ENCODE data around the gene RPRD1B. TPM values are rescaled to one million over a fixed set of nuclear protein-coding genes. Genes with fewer than 3 reads are reported as not detected.

RPRD1B gene
- total and polyA plus RNA-seq, 2 of the 8 experiments (the other 6 are each of a cell fraction or from before 2014, with no cell fraction given): 10.3 to 20.9 TPM

- no peak overlapping the region for H2BK12ac ChIP-seq (ENCODE audit: low read depth, low read length)
- H3K9me3 ChIP-seq (ENCODE audit: insufficient read depth in 2 of 2, low read depth in 1 of 2, low read length in 1 of 2): no peaks in the 10 kb centered on the region
- H2AK5ac ChIP-seq (ENCODE audit: low read depth, low read length): no peak overlapping the region
- no peak overlapping the region for H4K91ac ChIP-seq (replicated peaks; ENCODE audit: insufficient read length, low read length)
- no peak overlapping the region for H3K14ac ChIP-seq (ENCODE audit: insufficient read length)
- H3K27me3 ChIP-seq (replicated peaks in 1 of 4; ENCODE audit: control insufficient read depth in 3 of 4, extremely low read depth in 1 of 4, insufficient read depth in 3 of 4, low read length in 3 of 4): no peaks in the 10 kb centered on the region
- no peak overlapping the region for H3K9ac ChIP-seq (replicated peaks in 1 of 4; ENCODE audit: extremely low read depth in 1 of 4, low read depth in 3 of 4, low read length in 3 of 4)
- no peak overlapping the region for H2BK15ac ChIP-seq (ENCODE audit: low read length)
- H3K27ac ChIP-seq (ENCODE audit: low read depth, low read length): no peak overlapping the region
- no peak overlapping the region for H3K56ac ChIP-seq (replicated peaks; ENCODE audit: insufficient read length, low read depth, low read length)
- H3K18ac ChIP-seq (ENCODE audit: extremely low read depth, low read length): no peak overlapping the region
- no peak overlapping the region for H3K23ac ChIP-seq (ENCODE audit: insufficient read length)
- no peaks in the 10 kb centered on the region for H3K23me2 ChIP-seq (ENCODE audit: low read depth, low read length)
- ChIA-PET POLR2A (ENCODE audit: partially characterized antibody) (interaction anchor here (0.7 kb wide), 1 partner anchor 662 kb away, joined by 3 read pairs; no protein-coding TSS in a partner anchor), CTCF (ENCODE audit: partially characterized antibody) (interaction anchor here (0.9 to 5.3 kb wide), 14 partner anchors 11 to 432 kb away, joined by 3 to 32 read pairs (median 8); partner anchors contain the start of gene VSTM2L)
- peaks cover 12 to 62% (median 43%) of the 10 kb centered on the region in 4 experiments for H3K36me3 ChIP-seq (ENCODE audit: control insufficient read depth in 2 of 4, insufficient read depth in 4 of 4, low read length in 3 of 4)
- H3K4ac ChIP-seq (replicated peaks; ENCODE audit: insufficient read length, low read depth, low read length): no peak overlapping the region
- no peaks in the 10 kb centered on the region for H3K79me2 ChIP-seq (ENCODE audit: control insufficient read depth in 1 of 2, insufficient read depth in 2 of 2, low read length in 2 of 2)
- H2BK20ac ChIP-seq (ENCODE audit: low read length): no peak overlapping the region
- no peaks in the 10 kb centered on the region; a peak in 2 of 7 replicates for H3K4me1 ChIP-seq (replicated peaks in 1 of 4; ENCODE audit: control insufficient read depth in 3 of 4, insufficient read depth in 4 of 4, low read length in 3 of 4)
- H2AFZ ChIP-seq (ENCODE audit: low read length): no peak overlapping the region
- no peak for DNase-seq (ENCODE audit: low read depth in 1 of 2, low spot score in 2 of 2)
- no peak overlapping the region for H2BK120ac ChIP-seq (replicated peaks; ENCODE audit: low read depth, low read length)
- H3K4me3 ChIP-seq (ENCODE audit: extremely low read depth in 1 of 4, insufficient read depth in 2 of 4, low read depth in 3 of 4, low read length in 4 of 4): no peak overlapping the region
- no peaks in the 10 kb centered on the region; the same call in 1 of the 2 replicates for H3K79me1 ChIP-seq (ENCODE audit: low read depth, low read length)
- H2BK5ac ChIP-seq (ENCODE audit: low read depth, low read length): no peak overlapping the region
- 95% methylated on average over 4 of the region's 4 CpGs; no CpG with 5 or more reads in 1 of the 2 experiments for WGBS, 2 experiments (ENCODE audit: extremely low coverage in 1 of 2, insufficient coverage in 1 of 2, insufficient read length in 1 of 2, insufficient replicate concordance in 2 of 2, low coverage in 1 of 2, low lambda C conversion rate in 2 of 2, missing lambda C conversion rate in 1 of 2)
- H4K8ac ChIP-seq (ENCODE audit: extremely low read depth, insufficient read depth, low read length): no peak overlapping the region
- TF ChIP-seq CEBPB (IDR thresholded peaks at IDR 0.05; ENCODE audit: low read depth, low read length) (0 out of 2 replicates have a peak, but pooled peaks have one; percentile 8), KDM4A (IDR thresholded peaks at IDR 0.05; ENCODE audit: low read depth, low read length, severe bottlenecking) (no peak), RAD21 (IDR thresholded peaks at IDR 0.05 in 1 of 2, conservative IDR thresholded peaks at IDR 0.05 in 1 of 2; ENCODE audit: low read depth in 2 of 2, low read length in 2 of 2) (no peak), EGR1 (IDR thresholded peaks at IDR 0.05; ENCODE audit: borderline replicate concordance, low read depth, low read length) (no peak), CBX8 (IDR thresholded peaks at IDR 0.05; ENCODE audit: borderline replicate concordance, low read depth, low read length) (no peak), ASH2L (IDR thresholded peaks at IDR 0.05; ENCODE audit: low read length) (no peak), HDAC2 (IDR thresholded peaks at IDR 0.05; ENCODE audit: borderline replicate concordance in 1 of 2, low read depth in 2 of 2, low read length in 2 of 2) (no peak)
- H4K5ac ChIP-seq (ENCODE audit: insufficient read length, low read depth, low read length): no peak overlapping the region
- H3K4me2 ChIP-seq (ENCODE audit: insufficient read depth in 1 of 2, low read depth in 2 of 2, low read length in 2 of 2): no peak overlapping the region
- H4K20me1 ChIP-seq (replicated peaks in 1 of 2; ENCODE audit: control insufficient read depth in 1 of 2, insufficient read depth in 2 of 2, low read length in 2 of 2): peaks cover 3 to 10% of the 10 kb centered on the region in 2 experiments
- FAIRE-seq: no peak
Observed at GRCh38 chr20:37994512-37994911, 39.0 kb upstream of the RPRD1B start.
